SIG-M5 treated with dmso at 0.1 percent for 504 hours (cell line): ENCODE data around the gene SEC14L1.

Source experiments
- DNase-seq: peaks from one replicate; lab custom pipeline; 2025; ENCODE audit not compliant: unreplicated experiment; lab: John Stamatoyannopoulos, UW

Gene SEC14L1

DNA sequence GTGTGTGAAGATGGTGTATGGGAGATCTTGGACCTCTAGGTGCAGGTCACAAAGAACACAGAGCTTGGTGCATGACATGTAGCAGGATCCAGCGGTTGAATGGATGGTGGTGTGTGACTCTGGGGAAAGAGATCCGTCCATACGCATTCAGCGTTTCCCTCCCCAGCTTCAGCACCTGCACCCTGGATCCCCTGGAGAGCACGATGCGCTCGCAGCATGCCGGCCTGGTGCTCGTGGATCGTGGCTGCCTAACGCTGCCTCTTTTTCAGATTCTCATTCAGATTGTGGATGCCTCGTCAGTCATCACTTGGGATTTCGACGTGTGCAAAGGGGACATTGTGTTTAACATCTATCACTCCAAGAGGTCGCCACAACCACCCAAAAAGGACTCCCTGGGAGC lies 70.9 kb downstream of the SEC14L1 start:
- DNase-seq: no peak

DNA sequence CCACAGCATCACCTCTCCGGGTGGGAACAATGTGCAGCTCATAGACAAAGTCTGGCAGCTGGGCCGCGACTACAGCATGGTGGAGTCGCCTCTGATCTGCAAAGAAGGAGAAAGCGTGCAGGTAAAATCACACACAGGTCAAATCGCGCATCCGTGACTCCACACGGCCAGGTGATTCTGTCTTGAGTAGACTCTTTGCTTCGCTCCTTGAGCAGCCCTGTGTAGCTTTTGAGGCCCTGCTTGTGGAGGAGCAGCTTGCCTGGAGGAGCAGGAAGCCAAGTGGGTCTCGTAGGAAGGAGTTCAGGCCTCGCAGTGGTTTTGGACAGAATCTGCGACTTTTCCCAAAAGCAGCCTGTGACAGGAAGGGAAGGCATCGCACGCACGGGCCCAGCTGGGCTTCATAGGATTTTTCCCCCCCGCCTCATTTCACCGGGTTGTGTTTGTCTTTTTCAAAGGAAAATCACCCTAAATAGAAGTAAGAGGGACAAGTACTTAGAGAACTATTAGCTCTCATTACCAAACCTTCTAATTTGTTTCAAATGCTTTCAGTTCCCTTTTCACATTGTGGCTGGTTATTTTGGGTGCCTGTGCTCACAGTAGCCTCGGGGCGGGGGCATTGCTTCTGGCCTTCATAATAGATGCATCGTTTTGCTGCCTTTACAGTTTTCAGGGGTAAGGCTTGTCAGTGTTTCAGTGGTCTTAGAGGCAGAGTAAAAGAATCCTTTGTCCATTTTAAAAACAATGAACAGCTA lies 71.5 kb downstream of the SEC14L1 start:
- peak; percentile 76 for DNase-seq

- no peak for DNase-seq
These were observed 72.3 kb downstream of the SEC14L1 start for GRCh38 chr17:77212833-77213777.

GRCh38 chr17:77213778-77214132 lies 73.0 kb downstream of the SEC14L1 start:
- no peak for DNase-seq

GRCh38 chr17:77214328-77214727 lies 73.6 kb downstream of the SEC14L1 start:
- no peak for DNase-seq

- peak; percentile 47 for DNase-seq
These were observed 74.0 kb downstream of the SEC14L1 start for GRCh38 chr17:77214743-77215142.

DNA sequence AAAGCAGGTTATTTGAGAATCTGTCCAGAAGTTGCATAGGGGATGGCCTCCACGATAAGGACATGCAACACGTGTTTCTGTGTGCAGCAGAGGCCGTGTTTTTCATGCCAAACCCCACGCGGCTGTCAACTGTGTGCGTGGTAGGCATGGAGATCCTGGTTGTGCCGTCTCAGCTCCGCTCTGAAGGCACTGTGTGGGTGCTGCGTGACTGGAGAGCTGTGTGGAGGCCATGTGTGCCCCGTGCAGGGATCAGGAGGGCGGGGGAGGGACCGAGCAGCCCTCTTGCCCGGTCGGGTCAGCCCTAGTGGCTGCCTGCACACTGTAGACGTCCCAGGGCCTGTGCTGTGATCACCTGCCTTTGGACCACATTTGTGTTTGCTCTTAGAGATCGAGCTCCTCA lies 74.5 kb downstream of the SEC14L1 start:
- DNase-seq: no peak

DNA sequence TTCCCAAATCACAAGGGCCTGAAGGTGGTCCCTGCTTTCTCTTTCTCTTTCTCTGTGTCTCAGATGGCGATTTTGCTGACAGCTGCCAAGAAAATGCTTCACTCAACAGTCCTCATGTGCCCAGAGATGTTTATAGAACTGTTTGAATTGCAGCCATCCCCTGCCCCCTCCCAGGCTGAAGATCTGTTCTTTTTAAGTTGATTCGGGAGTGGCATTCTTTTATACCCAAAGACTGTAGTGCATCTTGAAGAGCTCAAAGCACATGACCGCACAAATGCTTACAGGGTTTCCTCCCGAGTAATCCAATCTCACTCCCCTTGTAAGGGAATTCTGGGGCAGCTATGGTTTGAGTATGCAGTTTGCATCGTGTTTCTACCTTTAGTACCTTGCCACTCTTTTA lies 75.7 kb downstream of the SEC14L1 start:
- no peak for DNase-seq

DNA sequence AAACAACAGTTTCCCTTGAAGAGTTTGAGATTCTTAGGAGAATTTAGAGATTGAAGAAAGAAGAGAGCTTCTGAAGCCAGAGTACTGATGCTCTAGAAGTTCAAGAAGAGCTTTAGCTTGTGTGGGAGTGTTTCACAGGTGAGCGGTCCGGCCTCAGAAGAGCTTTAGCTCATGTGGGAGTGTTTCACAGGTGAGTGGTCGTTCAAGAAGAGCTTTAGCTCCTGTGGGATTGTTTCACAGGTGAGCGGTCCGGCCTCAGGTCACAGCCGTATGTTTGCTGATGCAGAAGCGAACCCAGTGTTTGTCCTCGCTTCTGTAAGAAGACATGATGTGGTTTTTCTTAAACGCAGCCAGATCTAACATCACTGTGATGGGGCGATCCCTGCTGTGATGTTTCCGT lies 76.4 kb downstream of the SEC14L1 start:
- DNase-seq: no peak

DNA sequence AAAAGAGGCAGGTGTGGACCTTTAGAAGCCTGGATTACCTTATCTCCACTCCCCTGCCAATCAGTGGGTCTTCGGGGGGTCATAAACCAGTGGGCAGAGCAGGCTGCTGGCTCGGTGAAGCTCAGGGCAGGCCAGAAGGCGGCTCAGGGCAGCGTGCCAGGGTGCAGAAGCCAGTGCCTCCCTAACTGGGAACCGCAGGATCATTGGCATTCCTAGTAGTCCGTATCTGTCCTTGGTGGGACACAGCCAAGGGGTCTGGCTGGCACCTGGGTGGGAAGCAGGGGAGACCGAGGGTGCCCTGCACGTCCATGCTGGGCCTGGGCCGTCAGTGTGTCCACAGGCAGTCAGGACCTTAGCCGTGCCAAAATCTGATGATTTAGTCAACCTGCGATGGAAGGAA lies 76.8 kb downstream of the SEC14L1 start:
- DNase-seq: no peak

- DNase-seq: no peak
These were observed 78.1 kb downstream of the SEC14L1 start for GRCh38 chr17:77218902-77219301.

DNA sequence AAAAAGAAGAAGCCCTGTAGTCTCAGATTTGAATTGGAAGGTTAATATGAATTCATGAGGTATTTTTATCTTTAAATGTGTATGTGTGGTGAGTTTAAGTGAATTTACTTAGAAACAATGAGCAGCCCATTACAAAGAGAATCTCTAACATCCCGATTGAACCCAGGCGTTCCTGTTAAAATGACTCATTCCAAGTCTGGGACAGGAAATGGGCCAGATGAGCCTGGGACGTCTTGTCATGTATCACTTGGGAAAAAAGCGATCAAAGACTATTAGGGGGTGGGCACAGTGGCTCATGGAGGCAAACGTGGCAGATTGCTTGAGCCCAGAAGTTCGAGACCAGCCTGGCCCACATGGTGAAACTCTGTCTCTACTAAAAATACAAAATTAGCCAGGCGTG lies 81.6 kb downstream of the SEC14L1 start:
- no peak for DNase-seq

DNA sequence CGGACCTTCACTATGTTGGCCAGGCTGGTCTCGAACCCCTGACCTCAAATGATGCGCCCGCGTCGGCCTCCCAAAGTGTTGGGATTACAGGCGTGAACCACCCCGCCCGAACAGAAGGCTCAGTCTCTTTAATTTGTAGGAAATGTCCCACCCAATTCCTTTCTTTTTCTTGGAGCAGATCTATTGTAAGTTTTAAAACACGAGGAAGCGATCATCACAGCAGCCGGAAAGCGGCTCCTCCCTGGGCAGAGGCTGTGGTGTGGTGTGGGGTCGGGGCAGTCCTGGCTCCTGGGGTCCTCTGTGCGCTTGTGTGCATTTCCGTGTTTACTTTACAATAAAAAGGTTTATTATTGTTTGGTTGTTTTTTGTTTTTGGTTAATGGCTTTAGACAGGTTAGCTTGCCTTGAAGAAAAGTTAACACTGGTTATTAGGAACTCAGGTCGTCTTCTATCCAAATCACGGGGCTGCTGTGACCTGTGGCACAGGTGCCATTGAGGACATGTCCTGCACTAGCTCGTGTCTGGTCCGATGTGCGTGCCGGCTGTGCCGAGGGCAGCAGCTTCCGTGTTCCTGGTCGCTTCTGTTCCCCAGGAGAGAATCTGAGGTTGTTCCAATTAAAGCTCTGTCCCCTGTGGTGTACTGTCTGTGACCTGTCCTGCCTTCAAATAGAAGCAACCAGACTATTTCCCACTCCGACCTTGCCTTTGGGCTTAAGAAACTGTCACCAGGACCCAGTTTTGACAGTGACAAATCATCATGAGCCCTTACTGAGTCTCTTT lies 83.1 kb downstream of the SEC14L1 start:
- DNase-seq: no peak

DNA sequence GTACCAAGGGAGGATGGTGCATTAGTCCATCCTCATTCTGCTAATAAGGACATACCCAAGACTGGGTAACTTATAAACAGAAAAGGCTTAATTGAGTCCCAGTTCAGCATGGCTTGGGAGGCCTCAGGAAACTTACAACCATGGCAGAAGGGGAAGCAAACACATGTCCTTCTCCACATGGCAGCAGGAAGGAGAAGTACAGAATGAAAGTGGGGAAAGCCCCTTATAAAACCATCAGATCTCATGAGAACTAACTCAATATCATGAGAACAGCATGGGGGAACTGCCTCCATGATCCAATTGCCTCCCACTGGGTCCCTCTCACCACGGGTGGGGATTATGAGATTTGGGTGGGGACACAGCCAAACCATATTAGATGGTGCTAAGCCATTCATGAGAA lies 84.5 kb downstream of the SEC14L1 start:
- no peak for DNase-seq

DNA sequence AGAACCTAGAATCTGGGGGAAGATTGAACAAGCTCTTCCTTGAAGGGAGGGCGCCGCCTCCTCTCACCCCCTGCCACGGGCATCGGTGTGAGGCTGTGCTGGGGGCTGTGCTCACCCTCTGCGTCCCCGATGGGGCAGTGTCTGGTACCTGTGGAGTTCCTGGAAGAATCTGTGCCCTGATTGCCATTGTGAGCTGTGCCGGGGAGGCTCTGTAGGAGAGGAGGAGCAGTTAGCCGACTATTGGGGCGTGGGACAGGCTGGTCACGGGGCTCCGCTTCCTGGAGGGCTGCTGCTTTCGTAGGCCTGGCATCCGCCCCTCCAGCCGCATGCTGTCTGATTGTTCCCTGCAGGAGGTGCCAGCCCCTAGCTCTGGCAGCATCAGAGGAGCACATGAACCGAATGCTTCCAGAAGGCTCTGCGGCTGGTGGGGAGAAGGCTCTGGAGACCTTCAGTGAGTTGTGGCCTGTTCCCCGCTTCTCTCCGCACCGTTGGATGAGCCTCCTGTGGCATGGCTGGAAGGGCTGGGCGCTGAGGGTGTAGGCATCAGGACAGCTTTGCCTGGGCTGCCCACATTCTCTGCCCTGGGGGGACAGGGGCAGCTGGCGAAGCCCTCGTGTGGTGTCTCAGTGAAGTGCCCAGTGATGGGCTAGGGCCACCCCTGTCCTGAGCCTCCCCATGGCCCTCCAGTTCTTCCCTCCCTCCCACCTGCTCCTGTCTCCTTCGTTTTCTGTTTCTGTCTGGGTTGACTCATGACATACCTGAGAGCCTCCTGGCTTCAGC lies 86.9 kb downstream of the SEC14L1 start:
- no peak for DNase-seq

- DNase-seq: no peak
These were observed 87.5 kb downstream of the SEC14L1 start for GRCh38 chr17:77228241-77228752.

- no peak for DNase-seq
These were observed 88.0 kb downstream of the SEC14L1 start for GRCh38 chr17:77228816-77229215.

- DNase-seq: no peak
These were observed 89.1 kb downstream of the SEC14L1 start for GRCh38 chr17:77229786-77230435.

DNA sequence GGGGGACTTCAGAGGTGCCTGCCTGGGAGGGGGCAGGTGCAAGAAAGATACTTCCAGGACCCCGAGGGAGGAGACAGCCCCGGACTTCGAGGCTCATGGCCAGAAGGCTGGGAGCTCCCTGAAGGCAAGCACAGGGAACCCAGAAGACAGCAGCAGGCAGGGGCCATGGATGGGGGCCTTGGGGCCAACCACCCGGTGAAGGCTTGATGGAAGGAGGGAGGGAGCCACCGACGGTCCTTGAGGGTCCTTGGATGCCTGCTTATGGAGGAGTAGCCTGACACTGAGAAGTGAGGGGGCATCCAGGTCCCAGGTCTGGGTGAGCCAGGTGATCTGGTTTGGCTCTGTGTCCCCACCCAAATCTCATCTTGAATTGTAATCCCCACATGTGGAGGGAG lies 89.7 kb downstream of the SEC14L1 start:
- DNase-seq: no peak
